PFSK-1 (cell line): Measurements from ENCODE around the gene CTSW.

Source experiments
- FOXP2 ChIP-seq: optimal IDR thresholded peaks from 2 replicates; pipeline ENCODE3; 2011; ENCODE audit warnings: borderline replicate concordance, control low read depth, inconsistent platforms; ENCODE audit not compliant: insufficient read depth; ENCODE audit errors: extremely low read length, extremely low read depth
- POLR2AphosphoS5 ChIP-seq: IDR thresholded peaks from 2 replicates; pipeline ENCODE4 v1.6.1; 2012; ENCODE audit warnings: low read depth, mild to moderate bottlenecking, control low read depth, low read length, moderate library complexity
- REST ChIP-seq, 2 experiments: IDR thresholded peaks; 2 replicates each; pipeline versions ENCODE4 v1.6.1 to v1.8.0; 2011 to 2012; ENCODE audit warnings: low read depth in 2 of 2, low read length in 2 of 2, control low read depth in 1 of 2, inconsistent platforms in 1 of 2, mild to moderate bottlenecking in 1 of 2, moderate library complexity in 1 of 2; ENCODE audit not compliant: insufficient read depth in 1 of 2
- SIN3A ChIP-seq: IDR thresholded peaks from 2 replicates; pipeline ENCODE4 v1.6.1; 2012; ENCODE audit warnings: mild to moderate bottlenecking, low read length, moderate library complexity, borderline replicate concordance; ENCODE audit not compliant: insufficient read depth
- TAF1 ChIP-seq: IDR thresholded peaks from 2 replicates; pipeline ENCODE4 v1.6.1; 2012; ENCODE audit warnings: low read length, control low read depth, borderline replicate concordance; ENCODE audit not compliant: insufficient read depth

The CTSW gene

DNA sequence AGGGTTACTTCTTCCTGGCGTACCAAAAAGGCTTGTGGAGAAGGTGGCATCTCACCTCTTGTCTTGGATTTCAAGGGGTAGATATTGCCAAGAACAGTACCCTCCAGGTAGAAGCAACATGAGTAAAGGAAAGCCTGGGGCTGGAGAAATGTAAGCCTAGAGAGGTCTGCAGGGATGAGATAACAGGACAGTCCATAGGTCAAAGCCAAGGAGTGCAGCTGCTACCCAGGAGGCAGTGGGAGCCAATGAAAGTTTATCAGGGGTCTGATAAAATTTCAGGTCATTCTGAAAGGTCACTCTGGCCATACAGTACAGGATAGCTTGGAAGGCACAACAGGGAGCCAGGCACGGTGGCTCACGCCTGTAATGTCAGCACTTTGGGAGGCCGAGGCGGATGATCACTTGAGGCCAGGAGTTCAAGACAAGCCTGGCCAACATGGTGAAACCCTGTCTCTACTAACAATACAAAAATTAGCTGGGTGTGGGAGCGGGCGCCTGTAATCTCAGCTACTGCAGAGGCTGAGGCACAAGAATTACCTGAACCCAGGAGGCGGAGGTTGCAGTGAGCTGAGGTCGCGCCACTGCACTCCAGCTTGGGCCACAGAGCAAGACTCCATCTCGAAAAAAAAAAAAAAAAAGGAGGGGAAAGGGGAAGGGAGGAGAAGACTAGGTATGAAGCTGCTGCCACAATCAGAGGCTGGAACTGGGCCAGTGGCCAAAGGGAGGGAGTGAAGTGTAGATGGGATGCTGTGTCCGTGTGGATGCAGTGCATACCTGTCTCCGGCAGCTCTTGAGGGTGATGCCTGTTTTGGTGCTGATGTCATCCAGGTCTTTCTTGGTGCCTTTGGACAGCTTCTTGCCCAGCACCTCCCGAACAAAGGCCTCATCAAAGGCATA lies 7.4 kb downstream of the CTSW start:
- TF ChIP-seq REST (IDR thresholded peaks at IDR 0.05; ENCODE audit: insufficient read depth in 1 of 2, low read depth in 2 of 2, low read length in 2 of 2) (no peak), POLR2AphosphoS5 (no peak), FOXP2 (no peak), TAF1 (no peak), SIN3A (no peak)

GRCh38 chr11:65887723-65888162 lies 8.1 kb downstream of the CTSW start:
- TF ChIP-seq FOXP2 (no peak), SIN3A (no peak), REST (IDR thresholded peaks at IDR 0.05; ENCODE audit: insufficient read depth in 1 of 2, low read depth in 2 of 2, low read length in 2 of 2) (no peak), TAF1 (no peak), POLR2AphosphoS5 (no peak)

GRCh38 chr11:65888163-65888814 lies 8.7 kb downstream of the CTSW start, which contains the start of gene FIBP:
TSS of gene FIBP (minus strand) at chr11:65888471. CDS start at chr11:65888418, 53 bp downstream.
- TF ChIP-seq SIN3A, result peak; percentile 11; the same call in 1 of the 2 replicates
- peak; percentile 97 for TF ChIP-seq POLR2AphosphoS5
- 0 out of 4 replicates have a peak, but pooled peaks of 1 of the 2 experiments have one; percentile 8 for TF ChIP-seq REST (IDR thresholded peaks at IDR 0.05; ENCODE audit: insufficient read depth in 1 of 2, low read depth in 2 of 2, low read length in 2 of 2)
- TF ChIP-seq FOXP2, result no peak
- TF ChIP-seq TAF1, result peak; percentile 73; the same call in 1 of the 2 replicates

DNA sequence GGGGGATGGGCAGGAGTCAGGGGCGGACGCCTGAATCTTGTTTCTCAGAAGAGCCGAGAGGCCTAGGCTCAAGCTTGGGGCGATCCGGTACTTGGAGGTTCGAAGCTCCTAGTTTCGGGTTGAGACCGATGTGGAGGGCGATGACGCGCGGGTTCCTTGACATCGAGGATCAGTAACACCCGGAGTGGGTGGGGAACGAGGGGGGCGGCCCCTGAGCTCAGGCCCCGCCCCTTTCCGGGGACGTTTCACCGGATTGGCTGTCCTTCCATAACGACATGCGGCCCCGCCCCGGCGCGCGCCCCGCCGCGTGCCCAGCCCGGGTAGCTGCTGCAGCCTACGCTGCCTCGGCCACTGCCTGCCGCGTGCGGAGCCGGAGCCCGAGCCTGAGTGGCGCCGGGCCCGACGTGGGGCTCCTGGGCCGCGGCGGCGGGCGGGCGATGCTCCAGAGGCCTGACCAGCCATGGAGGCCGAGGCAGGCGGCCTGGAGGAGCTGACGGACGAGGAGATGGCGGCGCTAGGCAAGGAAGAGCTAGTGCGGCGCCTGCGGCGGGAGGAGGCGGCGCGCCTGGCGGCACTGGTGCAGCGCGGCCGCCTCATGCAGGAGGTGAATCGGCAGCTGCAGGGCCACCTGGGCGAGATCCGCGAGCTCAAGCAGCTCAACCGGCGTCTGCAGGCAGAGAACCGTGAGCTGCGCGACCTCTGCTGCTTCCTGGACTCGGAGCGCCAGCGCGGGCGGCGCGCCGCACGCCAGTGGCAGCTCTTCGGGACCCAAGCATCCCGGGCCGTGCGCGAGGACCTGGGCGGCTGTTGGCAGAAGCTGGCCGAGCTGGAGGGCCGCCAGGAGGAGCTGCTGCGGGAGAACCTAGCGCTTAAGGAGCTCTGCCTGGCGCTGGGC lies 10.9 kb downstream of the CTSW start, which contains the start of gene CCDC85B:
Gene CCDC85B (plus strand): TSS at position 350 of the 895 bp plus-strand sequence. CDS start 111 bp downstream, at position 461.
- peak; percentile 98 for TF ChIP-seq TAF1
- TF ChIP-seq SIN3A, result peak; percentile 64; the same call in 1 of the 2 replicates
- no peak for TF ChIP-seq FOXP2
- TF ChIP-seq REST (IDR thresholded peaks at IDR 0.05; ENCODE audit: insufficient read depth in 1 of 2, low read depth in 2 of 2, low read length in 2 of 2), result peak in 1 of 2 experiments; percentile 66; a peak in 1 of 4 replicates
- peak; percentile 92 for TF ChIP-seq POLR2AphosphoS5
